Glutamatergic neuron (in vitro differentiated cells): ENCODE results near the gene JARID2. TPM values are rescaled to one million over a fixed set of nuclear protein-coding genes. Genes with fewer than 3 reads are reported as not detected.

Experiments
- DNase-seq: peaks from one replicate; pipeline ENCODE4 v3.0.0; 2022
- H3K27ac Mint-ChIP-seq: one replicate; pipeline ENCODE4 v1.8.0; 2020; ENCODE audit warnings: mild to moderate bottlenecking, mixed read lengths, inconsistent platforms; ENCODE audit not compliant: unreplicated experiment
- H3K27me3 Mint-ChIP-seq: one replicate; pipeline ENCODE4 v1.8.0; 2020; ENCODE audit warnings: mild to moderate bottlenecking, moderate library complexity, mixed read lengths, inconsistent platforms; ENCODE audit not compliant: unreplicated experiment
- H3K36me3 Mint-ChIP-seq: one replicate; pipeline ENCODE4 v1.8.0; 2020; ENCODE audit warnings: mild to moderate bottlenecking, mixed read lengths, inconsistent platforms; ENCODE audit not compliant: unreplicated experiment
- H3K4me1 Mint-ChIP-seq: one replicate; pipeline ENCODE4 v1.8.0; 2020; ENCODE audit warnings: mild to moderate bottlenecking, low read depth, mixed read lengths, inconsistent platforms; ENCODE audit not compliant: unreplicated experiment
- H3K4me3 Mint-ChIP-seq: one replicate; pipeline ENCODE4 v1.8.0; 2020; ENCODE audit warnings: mild to moderate bottlenecking, mixed read lengths, inconsistent platforms; ENCODE audit not compliant: unreplicated experiment
- H3K9me3 Mint-ChIP-seq: one replicate; pipeline ENCODE4 v1.8.0; 2020; ENCODE audit warnings: mild to moderate bottlenecking, moderate library complexity, mixed read lengths, inconsistent platforms; ENCODE audit not compliant: unreplicated experiment
- total RNA-seq: library from RNA; stranded (reverse); fragmentation: NEBNext Ultra II Directional; extraction: Animal tissue kit (Norgen Biotek cat#: 25700); gene quantifications from one replicate; pipeline ENCODE4 v1.2.1, GENCODE V29; 2021; ENCODE audit not compliant: unreplicated experiment
- TF ChIP-seq, protein P1 (sequence below): fragments of 200-600 bp; sonication (generic); IDR thresholded peaks from one replicate; pipeline ENCODE4 v1.5.0; 2021; ENCODE audit not compliant: partially characterized antibody, unreplicated experiment

JARID2 gene
- total RNA-seq, 1 donor from 2014 or later: 83.8 TPM

DNA sequence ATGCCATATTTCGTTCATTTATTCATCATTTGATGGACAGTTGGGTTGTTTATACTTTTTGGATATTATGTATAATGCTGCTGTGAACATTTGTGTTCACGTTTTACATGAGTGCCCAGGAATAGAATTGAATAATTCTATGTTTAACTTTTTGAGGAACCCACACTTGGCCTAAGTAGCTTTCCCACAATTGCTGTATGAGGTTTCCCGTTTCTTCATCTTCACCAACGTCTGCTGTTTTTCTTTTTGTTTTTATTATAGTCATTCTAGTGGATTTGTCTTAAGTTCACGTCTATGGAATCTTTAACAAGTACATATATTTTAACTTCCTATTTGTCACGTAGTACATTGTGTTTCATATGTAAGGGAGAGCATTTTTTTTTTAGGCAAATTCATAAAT lies 110.3 kb downstream of the JARID2 start:
- Mint-ChIP-seq H3K4me1 (peaks cover 51% of the 10 kb centered on the region), H3K9me3 (no peaks in the 10 kb centered on the region), H3K27ac (peak overlapping the region; percentile 48), H3K4me3 (no peak overlapping the region), H3K27me3 (no peaks in the 10 kb centered on the region), H3K36me3 (no peaks in the 10 kb centered on the region)
- TF ChIP-seq, protein P1, sequence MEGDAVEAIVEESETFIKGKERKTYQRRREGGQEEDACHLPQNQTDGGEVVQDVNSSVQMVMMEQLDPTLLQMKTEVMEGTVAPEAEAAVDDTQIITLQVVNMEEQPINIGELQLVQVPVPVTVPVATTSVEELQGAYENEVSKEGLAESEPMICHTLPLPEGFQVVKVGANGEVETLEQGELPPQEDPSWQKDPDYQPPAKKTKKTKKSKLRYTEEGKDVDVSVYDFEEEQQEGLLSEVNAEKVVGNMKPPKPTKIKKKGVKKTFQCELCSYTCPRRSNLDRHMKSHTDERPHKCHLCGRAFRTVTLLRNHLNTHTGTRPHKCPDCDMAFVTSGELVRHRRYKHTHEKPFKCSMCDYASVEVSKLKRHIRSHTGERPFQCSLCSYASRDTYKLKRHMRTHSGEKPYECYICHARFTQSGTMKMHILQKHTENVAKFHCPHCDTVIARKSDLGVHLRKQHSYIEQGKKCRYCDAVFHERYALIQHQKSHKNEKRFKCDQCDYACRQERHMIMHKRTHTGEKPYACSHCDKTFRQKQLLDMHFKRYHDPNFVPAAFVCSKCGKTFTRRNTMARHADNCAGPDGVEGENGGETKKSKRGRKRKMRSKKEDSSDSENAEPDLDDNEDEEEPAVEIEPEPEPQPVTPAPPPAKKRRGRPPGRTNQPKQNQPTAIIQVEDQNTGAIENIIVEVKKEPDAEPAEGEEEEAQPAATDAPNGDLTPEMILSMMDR: no peak
- no peak for DNase-seq

GRCh38 chr6:15356937-15357336 lies 111.1 kb downstream of the JARID2 start:
- H3K27ac Mint-ChIP-seq: peak overlapping the region; percentile 21
- H3K9me3 Mint-ChIP-seq: no peaks in the 10 kb centered on the region
- H3K4me3 Mint-ChIP-seq: no peak overlapping the region
- no peak for DNase-seq
- H3K36me3 Mint-ChIP-seq: no peaks in the 10 kb centered on the region
- no peaks in the 10 kb centered on the region for H3K27me3 Mint-ChIP-seq
- TF ChIP-seq, protein P1: no peak
- peaks cover 44% of the 10 kb centered on the region for H3K4me1 Mint-ChIP-seq

DNA sequence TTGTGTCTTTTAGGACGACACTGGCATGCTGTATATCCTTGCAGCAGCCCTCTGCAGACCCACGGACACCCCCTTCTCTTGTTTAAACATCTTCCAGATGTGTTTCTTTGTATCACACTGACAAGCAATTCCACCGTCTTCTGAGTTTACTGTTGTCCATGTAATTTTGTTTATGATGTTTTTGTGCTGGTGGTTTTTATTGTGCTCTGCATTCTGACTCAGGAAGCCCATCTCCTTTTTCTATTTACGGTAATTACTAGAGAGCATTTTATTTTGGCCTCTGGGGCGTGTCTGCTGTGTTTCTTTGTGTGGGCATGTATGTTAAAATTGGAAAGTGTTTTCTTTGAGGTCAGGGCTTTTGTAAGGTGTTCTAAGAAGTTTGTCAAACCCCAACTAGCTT lies 111.9 kb downstream of the JARID2 start:
- Mint-ChIP-seq H3K27ac (peak overlapping the region; percentile 23), H3K4me3 (peak overlapping the region; percentile 32), H3K27me3 (no peaks in the 10 kb centered on the region), H3K36me3 (no peaks in the 10 kb centered on the region), H3K4me1 (peaks cover 35% of the 10 kb centered on the region), H3K9me3 (no peaks in the 10 kb centered on the region)
- no peak for DNase-seq
- TF ChIP-seq, protein P1: no peak

DNA sequence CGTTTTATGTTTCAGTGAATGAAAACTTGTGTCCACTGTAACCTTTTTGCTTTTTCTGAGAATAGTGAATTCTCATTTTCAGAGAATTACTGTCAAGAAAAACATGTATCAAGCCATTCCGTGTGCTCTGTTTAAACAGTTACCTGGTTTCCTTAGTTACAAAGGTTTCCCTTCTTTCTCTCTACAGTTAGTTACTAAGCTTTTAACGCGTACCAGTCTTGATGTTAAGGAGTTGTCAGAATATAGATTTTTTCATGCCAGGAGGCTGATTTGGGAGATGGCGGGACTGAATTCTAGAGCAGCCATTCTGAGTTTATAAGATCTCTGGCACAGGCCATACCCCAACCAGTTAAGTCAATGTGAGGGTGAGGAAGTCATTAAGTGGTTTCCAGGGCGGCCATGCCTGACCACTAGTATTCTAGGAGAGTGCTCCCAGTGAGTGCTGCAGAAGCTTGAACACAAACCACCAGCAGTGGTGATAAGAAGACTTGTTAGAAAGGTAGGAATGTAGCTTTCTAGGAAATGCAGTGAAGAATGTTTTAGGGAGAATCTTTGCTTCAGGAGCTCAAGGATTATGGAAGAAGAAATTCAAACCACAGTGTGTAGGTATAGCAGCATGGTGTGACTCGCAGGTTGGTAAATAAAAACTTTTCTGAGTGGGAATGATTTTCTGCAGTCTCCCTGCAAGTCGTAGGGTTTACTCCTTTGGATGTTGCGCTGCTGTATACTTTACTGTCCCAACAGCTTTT lies 112.9 kb downstream of the JARID2 start:
- no peak overlapping the region for H3K4me3 Mint-ChIP-seq
- no peaks in the 10 kb centered on the region for H3K27me3 Mint-ChIP-seq
- no peaks in the 10 kb centered on the region for H3K36me3 Mint-ChIP-seq
- H3K4me1 Mint-ChIP-seq: peaks cover 29% of the 10 kb centered on the region
- H3K27ac Mint-ChIP-seq: no peak overlapping the region
- TF ChIP-seq, protein P1: no peak
- DNase-seq: peak; percentile 16
- no peaks in the 10 kb centered on the region for H3K9me3 Mint-ChIP-seq

GRCh38 chr6:15359335-15359862 lies 113.5 kb downstream of the JARID2 start:
- no peaks in the 10 kb centered on the region for H3K9me3 Mint-ChIP-seq
- no peaks in the 10 kb centered on the region for H3K36me3 Mint-ChIP-seq
- no peak for DNase-seq
- peaks cover 34% of the 10 kb centered on the region for H3K4me1 Mint-ChIP-seq
- TF ChIP-seq, protein P1: no peak
- no peaks in the 10 kb centered on the region for H3K27me3 Mint-ChIP-seq
- no peak overlapping the region for H3K27ac Mint-ChIP-seq
- no peak overlapping the region for H3K4me3 Mint-ChIP-seq
